Measurements from ENCODE around the gene F10. TPM values are rescaled to one million over a fixed set of nuclear protein-coding genes. Genes with fewer than 3 reads are reported as not detected.

Gene F10
- total RNA-seq, 6 donors from 2014 or later = 5.3 to 25.0 (median 8.8) TPM

DNA sequence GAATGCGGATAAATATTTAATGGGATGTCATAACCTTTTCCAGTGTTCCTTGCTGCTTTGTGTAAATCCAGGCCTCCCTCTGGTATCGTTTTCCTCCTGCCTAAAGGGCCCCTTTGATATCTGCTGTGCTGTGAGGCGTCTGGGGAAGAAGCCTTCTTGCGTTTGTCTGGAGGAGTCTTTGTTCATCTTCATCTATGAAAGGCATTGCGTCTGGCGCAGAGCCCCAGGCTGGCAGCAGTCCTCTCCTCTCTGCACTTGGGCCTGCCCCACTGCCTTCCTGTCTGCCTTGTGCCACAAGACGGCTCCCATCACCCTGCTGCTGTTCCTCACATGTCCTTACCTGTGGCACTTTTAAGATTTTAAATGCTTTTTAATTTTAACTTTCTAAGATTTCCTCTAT, 45.6 kb downstream of the F10 start:
- Histone ChIP-seq H3K9me3 (no peaks in the 10 kb centered on the region), H3K4me1 (no peaks in the 10 kb centered on the region), H3K4me3 (no peak overlapping the region), H3K36me3 (peaks cover 0 to 19% (median 8%) of the 10 kb centered on the region in 4 donors), H3K27me3 (peaks cover 0 to under 1% (median under 1%) of the 10 kb centered on the region in 4 donors), H3K27ac (no peak overlapping the region)
- 95% methylated on average over 7 of the region's 7 CpGs for WGBS, 2 donors
- TF ChIP-seq CTCF (IDR thresholded peaks at IDR 0.05) (no peak), POLR2AphosphoS5 (IDR thresholded peaks at IDR 0.05) (no peak), POLR2A (IDR thresholded peaks at IDR 0.05) (no peak), EP300 (IDR thresholded peaks at IDR 0.05) (no peak)
- ATAC-seq (ENCODE audit: low FRiP score in 2 of 2) (no peak), DNase-seq (no peak)

GRCh38 chr13:113169277-113170272, 47.0 kb downstream of the F10 start:
- H3K27me3 ChIP-seq = no peaks in the 10 kb centered on the region
- no peaks in the 10 kb centered on the region for H3K9me3 ChIP-seq
- 81 to 85% methylated on average over 13 of the region's 13 CpGs for WGBS, 2 donors
- H3K4me3 ChIP-seq = no peak overlapping the region
- ATAC-seq (ENCODE audit: low FRiP score in 2 of 2) (no peak), DNase-seq (no peak)
- peaks cover 0 to 22% (median 9%) of the 10 kb centered on the region in 4 donors for H3K36me3 ChIP-seq
- TF ChIP-seq POLR2AphosphoS5 (IDR thresholded peaks at IDR 0.05) = no peak
- no peak for TF ChIP-seq POLR2A (IDR thresholded peaks at IDR 0.05)
- no peak overlapping the region for H3K27ac ChIP-seq
- H3K4me1 ChIP-seq = no peaks in the 10 kb centered on the region

DNA sequence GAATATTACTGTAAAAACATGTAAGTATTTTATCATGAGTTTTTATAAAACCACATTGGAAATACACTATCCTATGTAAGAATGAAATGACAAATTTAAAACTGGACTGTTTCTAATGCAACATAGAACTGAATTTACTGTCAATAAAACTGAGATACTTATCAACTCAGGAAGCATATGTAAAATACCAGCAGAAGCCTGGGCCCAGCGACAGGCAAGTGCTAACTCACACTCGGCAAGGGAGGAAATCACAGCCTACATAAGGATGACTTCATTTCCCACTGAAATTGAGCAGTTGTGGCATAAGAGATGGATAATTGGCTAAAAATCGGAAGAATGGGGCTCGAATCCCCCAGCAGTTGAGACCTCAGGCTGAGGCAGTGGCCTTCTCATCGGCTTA, 47.9 kb downstream of the F10 start:
- TF ChIP-seq POLR2AphosphoS5 (IDR thresholded peaks at IDR 0.05) (no peak), CTCF (IDR thresholded peaks at IDR 0.05) (no peak), EP300 (IDR thresholded peaks at IDR 0.05) (no peak), POLR2A (IDR thresholded peaks at IDR 0.05) (no peak)
- 65 to 67% methylated on average over 5 of the region's 5 CpGs for WGBS, 2 donors
- no peak for ATAC-seq (ENCODE audit: low FRiP score in 2 of 2)

DNA sequence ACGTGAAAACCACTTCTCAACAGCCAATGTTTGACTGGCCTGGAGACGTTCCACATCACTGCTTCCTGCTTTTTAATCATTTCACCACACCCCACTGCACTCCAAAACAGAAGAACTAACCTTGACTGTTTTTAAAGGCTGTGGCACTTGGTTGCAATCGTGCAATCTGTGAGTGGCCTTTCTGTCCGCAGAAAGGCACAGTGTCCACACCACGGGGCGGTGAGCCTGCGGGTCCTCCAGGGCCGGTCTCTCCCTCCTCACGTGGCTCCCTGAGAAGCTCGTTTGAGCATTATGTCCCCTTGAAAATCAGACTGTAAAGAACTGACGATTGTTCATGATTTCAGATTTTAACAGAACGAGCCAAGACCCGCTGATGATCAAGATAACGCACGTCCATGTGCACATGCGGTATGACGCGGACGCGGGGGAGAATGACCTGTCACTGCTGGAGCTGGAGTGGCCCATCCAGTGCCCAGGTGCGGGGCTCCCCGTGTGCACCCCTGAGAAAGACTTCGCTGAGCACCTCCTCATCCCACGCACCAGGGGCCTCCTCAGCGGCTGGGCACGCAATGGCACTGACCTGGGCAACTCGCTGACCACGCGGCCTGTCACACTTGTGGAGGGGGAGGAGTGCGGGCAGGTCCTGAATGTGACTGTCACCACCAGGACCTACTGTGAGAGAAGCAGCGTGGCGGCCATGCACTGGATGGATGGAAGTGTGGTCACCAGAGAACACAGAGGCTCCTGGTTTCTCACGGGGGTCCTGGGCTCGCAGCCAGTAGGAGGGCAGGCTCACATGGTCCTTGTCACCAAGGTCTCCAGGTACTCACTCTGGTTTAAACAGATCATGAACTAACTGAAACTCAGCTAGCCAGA, 48.9 kb downstream of the F10 start:
- no peak overlapping the region for H3K27ac ChIP-seq
- peak in 1 of 2 donors; percentile 61 for DNase-seq
- H3K36me3 ChIP-seq = peaks cover 3 to 41% (median 24%) of the 10 kb centered on the region in 4 donors

More for the DNA sequence above, 47.9 kb downstream of the F10 start:
- Histone ChIP-seq H3K4me1 (no peaks in the 10 kb centered on the region), H3K9me3 (no peaks in the 10 kb centered on the region), H3K36me3 (peaks cover 2 to 32% (median 16%) of the 10 kb centered on the region in 4 donors), H3K4me3 (no peak overlapping the region), H3K27me3 (no peaks in the 10 kb centered on the region), H3K27ac (no peak overlapping the region)
- no peak for DNase-seq

More for the DNA sequence above, 48.9 kb downstream of the F10 start:
- H3K9me3 ChIP-seq = no peaks in the 10 kb centered on the region
- 87 to 90% methylated on average over 31 to 34 of the region's 34 CpGs for WGBS, 2 donors
- peak in 1 of 2 donors; percentile 16 for ATAC-seq (ENCODE audit: low FRiP score in 2 of 2)
- H3K4me1 ChIP-seq = no peaks in the 10 kb centered on the region
- H3K4me3 ChIP-seq = no peak overlapping the region
- no peak for TF ChIP-seq POLR2AphosphoS5 (IDR thresholded peaks at IDR 0.05)
- TF ChIP-seq POLR2A (IDR thresholded peaks at IDR 0.05) = no peak
- no peak for TF ChIP-seq CTCF (IDR thresholded peaks at IDR 0.05)
- no peaks in the 10 kb centered on the region for H3K27me3 ChIP-seq
